NCI-H1092 (cell line): ENCODE data around the gene PEX7.
"Not testable (repeated sequence)": the region's sequence is repeated elsewhere in the genome, so short reads cannot be mapped to it uniquely, and the experiment has no call there.

Experiments used
- DNase-seq: peaks from one replicate; lab custom pipeline; 2025; lab: John Stamatoyannopoulos, UW

The PEX7 gene

DNA sequence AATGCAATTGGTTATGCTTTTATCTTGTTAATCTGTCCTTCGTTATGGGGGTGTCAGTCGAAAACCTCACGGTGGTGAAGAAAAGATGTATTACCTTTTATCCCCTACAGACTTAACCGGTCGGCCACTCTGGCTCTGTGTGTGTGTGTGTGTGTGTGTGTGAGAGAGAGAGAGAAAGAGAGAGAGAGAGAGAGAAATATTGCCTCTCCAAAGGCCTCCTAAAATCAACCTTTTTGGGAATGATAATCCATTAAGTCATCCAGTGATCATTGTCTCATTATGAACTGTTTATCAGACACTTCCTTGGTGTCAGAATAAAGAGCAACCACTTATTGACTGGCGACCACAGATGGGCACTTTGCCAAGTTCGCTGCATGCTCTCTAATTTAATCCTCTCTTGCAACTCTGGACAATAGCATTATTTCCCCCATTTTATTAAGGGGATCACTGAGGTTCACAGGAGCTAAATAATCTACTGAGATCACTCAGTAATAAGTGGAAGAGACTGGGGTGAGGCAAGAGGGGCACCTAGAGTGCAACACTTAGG, 130.4 kb downstream of the PEX7 start:
- DNase-seq = peak; percentile 23

DNA sequence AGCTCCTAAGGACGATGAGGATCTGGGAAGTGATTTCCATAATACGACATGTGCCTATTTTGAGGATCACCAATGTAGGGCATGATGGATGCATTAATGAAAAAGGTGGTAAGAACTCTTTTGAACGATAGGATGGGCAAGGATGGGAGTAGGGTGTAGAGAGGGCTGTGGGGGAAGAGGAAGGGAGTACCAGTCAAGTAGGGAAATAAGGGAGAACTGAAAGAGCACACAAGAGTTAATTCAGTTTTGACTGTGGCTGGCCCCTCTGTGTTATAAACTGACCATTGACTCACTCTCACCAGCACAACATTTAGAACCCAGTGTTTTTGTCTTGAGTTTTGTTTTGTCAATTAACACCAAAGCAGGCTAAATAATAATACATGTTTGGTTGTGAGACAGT, 132.7 kb downstream of the PEX7 start:
- DNase-seq = no peak

DNA sequence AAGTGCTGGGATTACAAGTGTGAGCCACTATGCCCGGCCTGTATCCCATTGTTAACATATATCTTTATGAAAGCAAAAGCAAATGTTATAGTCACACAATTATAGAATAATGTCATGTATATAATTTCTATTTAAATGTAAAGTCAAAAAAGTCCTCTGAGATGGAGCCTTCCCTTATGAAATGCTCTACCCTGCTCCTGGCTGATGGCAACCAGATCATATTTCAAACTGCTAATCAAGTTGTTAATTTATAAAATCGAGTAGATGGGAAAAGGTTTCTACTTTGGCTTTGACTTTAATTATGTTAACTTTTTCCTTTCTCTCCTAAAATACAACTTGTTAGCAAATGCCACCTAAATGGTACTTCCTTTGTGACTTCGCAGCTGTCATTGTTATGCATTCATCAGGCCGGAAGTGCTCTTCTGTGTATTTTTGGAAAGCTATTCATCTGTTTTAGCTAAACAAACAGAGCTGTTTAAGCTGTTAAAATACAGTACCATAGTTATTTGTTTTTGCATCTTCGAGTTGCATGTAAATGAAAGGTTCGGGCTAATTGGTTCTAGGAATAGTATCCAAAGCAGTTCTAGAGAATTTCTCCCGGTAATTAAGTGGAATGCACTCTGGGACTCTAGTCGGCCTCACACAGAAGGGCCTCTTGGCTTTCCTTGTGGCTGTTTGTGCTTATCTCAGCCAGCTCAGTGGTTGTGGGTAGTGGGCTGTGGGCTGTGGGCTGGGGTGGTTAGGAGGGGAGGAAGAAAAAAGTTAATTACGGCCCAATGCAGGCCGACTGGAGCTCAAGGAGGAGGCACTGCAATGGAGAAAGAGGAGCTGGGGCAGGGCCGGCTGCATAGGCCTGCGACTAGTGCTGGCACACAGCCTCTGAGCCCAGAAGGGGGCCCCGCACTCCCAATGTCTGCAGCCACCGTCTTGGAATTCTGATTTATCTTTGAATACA, 134.5 kb downstream of the PEX7 start:
- DNase-seq = peak; percentile 43

DNA sequence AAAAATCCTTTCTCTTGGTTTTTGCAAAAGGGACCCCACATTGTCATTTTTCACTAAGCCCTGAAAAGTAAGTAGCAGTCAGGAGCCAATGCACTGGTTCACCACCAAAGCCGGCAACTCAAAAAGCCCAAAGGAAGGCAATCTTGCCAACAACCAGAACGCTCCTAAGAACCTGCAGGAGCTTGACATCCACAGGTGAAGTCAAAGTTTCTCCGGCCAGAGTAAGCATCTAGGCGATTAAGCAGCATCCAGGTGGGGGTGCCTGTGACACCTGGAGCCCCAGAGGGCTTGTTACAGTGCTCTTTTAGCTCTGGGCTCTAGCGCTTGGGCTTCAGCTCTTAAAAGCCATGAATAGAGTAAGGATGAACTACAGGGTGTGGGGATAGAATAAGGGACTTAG, 135.8 kb downstream of the PEX7 start:
- DNase-seq = no peak

DNA sequence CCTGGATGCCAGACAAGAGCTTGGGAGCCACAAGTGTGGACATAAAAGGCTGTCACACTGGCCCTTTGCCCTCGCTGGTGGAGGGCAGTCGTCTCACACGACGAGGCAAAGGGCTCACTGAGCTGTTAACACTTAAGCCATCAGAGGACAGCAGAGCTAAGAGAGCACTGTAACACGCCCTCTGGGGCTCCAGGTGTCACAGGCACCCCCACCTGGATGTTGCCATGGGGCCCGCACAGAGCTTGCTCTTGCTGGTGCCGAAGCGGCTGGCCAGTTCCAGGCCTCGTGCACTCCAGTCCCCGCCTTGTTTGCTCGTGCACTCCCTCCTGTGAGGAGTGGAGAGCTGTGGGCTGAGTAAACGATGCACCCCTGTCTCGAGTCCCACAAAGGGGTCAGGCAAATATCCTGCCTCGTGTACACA, 137.1 kb downstream of the PEX7 start:
- peak; percentile 89 for DNase-seq

DNA sequence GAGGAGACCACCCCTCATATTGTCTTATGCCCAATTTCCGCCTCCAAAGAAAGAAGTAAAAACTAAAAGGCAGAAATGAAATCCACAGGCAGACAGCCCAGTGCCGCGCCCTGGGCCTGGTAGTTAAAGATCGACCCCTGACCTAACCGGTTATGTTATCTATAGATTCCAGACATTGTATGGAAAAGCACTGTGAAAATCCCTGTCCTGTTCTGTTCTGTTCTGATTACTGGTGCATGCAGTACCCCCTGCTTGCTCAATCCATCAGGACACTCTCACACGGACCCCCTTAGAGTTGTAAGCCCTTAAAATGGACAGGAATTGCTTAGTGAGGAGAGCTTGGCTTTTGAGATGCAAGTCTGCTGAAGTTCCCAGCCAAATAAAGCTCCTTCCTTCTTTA, 137.5 kb downstream of the PEX7 start:
- DNase-seq = not testable (repeated sequence)

DNA sequence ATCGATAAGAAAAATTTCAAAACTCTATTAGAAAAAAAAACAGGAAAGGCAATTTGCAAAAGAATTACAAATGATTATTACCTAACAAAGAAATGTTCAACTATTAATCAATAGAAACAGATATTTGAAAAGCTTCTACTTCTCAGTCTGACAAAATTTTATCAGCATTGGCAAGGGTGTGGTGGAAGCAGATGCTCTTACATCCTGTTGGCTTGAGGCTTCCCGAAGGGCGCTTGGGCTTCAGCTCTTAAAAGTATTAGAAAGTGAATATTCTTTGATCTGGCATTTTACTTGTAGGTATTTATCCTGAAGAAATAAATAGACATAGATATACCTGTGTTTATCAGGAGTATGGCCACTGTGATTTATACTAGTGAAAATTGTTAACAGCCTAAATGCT, 138.4 kb downstream of the PEX7 start:
- no peak for DNase-seq

DNA sequence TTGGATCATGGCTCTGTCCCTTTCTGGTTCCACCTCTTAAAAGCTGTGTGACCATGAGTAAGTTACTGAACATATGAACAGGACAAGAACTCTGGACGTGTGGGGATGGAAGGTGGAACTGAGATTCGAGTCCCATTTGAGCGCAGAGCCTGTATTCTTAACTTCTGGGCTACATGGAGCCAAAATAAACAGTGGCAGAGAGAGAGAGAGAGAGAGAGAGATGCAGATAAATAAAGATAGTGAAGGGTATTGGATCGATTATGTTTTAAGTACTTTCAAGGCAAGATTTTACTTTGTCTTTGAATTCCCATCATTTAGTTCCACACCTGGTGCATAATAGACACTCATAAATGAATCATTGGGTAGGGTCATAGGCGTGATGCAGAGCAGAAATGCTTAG, 139.5 kb downstream of the PEX7 start:
- DNase-seq = peak; percentile 27

DNA sequence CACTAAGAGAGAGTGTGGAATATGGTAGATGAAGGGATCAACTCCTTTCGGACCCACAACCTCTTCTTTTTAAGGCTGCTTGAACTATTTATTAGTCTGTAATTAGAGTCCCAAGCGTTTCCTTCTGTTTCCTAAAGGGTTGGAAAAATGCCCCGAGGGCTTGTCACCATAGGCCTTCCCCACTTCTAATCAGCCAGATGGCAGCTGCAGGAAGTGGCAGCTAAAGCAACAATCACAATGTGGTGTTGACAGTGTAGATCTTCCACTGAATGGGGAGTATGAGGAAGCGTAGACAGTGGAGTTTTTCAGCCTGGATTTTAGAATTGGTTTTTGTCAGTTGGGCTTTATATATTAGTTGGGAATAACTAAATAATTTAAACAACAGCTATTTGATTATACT, 140.3 kb downstream of the PEX7 start:
- peak; percentile 87 for DNase-seq

DNA sequence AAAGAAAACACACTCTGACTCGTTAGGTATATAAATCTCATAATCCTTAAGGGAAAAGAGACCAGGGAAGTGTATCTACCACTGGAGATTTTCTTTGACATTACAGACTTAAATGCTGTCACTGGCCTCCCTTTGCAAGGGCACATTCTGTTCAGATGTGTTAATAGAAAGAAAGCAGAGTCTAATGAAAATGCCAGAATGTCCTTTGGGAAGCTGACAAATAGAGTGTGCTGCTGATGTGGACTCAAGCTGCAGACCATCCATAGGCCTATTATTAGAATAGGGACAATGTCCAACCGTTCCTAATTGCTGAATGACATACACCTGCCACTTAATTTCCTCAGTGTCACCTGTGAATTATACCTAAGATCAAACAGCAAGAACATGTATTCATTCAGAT, 140.9 kb downstream of the PEX7 start:
- no peak for DNase-seq
